GM03348 (cell line): Measurements from ENCODE around the gene FADS1.

ENCODE experiments used
- DNase-seq: peaks from one replicate; pipeline ENCODE4 v3.0.0; 2012; ENCODE audit warnings: low spot score

FADS1 gene

GRCh38 chr11:61826930-61827570 lies 10.2 kb upstream of the FADS1 start:
- no peak for DNase-seq

- DNase-seq, result peak; percentile 37
These were observed 3.4 kb upstream of the FADS1 start for GRCh38 chr11:61820174-61820573.

DNA sequence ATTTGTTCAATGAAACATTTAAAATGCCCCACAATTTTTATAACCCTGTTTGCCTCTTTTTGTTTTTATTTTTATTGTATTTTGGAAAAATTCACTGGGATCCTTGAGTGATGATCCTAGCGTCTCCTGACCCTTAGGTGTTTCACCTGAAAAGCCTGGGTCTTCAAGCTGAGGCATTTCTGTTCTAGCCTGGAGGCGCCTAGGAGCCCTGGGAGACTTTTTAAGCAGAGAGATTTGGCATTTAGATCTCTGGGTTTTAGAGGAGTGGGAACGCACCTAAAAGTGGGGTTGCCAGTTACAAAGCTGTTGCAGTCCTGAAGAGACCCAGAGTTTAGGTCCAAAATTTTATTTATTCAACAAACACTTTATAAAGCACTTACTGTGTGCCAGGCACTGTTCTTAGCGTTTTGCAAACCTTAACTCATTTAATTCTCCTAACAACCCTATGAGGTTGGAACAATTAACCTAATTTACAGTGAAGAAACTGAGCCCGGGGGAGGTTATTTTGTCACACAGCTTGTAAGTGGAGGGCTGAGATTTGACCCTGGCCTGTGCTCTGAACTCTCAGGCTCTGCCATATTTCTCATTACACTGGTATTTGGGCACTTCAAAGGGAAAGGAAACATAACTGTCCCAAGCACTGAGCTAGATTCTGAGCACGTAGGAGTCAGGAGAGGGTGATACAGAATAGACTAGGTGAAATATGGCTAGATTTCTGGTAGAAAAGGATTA lies 834 bp upstream of the FADS1 start:
- no peak for DNase-seq

- DNase-seq, result peak; percentile 83
These were observed 740 bp downstream of the FADS1 start for GRCh38 chr11:61815790-61816735.

GRCh38 chr11:61814958-61815789 lies 1.6 kb downstream of the FADS1 start:
- DNase-seq, result peak; percentile 99

DNA sequence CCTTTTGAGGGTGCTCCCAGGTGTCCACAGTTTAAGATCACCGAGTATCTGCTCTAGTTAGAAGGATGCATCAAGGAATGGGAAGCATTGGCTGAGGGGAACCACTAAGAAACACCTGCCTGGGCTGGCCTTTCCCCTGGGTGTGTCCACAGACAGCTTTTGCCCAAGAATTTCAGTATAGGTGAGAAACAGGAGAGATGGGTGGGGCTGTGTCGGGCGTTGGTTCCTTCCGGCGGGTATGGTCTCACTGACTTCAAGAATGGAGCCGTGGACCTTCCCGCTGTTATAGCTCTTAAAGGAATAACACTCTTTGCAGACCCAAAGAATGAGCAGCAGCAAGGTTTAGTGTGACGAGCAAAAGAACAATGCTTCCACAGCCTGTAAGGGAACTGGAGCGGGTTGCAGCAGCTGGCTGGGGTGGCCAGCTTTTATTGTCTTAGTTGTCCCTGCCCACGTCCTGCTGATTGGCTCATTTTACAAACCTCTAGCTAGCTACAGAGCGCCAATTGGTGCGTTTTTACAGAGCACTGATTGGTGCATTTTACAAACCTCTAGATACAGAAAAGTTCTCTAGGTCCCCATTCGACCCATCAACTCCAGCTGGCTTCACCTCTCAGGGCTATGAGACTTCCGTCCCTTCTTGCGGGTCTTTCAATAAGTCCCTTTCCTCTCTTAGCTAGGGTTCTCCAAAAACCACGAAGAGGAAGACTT lies 2.4 kb downstream of the FADS1 start:
- DNase-seq, result no peak

DNA sequence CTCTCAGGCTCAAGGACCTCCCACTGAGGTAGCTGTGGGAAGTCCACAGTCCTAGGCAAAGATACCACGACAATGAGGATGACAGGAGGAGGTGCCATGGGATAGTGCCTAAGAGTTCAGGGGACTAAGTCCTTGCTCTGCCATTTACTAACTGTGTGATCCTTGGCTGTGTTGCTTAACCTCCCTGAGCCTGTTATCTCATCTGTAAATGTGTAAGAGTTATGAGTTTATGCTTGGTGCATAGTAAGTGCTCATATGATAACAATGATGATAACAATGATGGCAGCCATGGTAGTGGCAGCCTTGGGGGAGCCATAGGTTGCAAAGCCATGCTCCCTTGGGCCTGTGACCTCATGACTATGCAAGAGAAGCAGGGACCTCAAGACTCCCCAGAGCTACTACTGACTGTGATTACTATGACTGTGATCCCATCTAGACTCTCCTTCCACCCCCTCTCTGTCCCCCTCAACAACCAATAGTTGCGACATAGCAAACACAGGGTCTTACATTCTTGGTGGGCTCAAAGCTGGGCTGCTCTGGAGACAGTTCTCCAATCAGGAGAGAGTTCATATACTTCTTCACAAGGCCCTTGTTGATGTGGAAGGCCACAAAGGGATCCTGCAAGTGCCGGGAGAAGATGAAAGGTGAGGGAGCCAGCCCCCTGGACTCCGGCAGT lies 3.9 kb downstream of the FADS1 start:
- no peak for DNase-seq

GRCh38 chr11:61811831-61812230 lies 5.0 kb downstream of the FADS1 start:
- no peak for DNase-seq

GRCh38 chr11:61810671-61811175 lies 6.1 kb downstream of the FADS1 start:
- DNase-seq, result no peak

- DNase-seq, result no peak
These were observed 10.0 kb downstream of the FADS1 start for GRCh38 chr11:61806785-61807184.

GRCh38 chr11:61805146-61805545 lies 11.7 kb downstream of the FADS1 start:
- DNase-seq, result no peak

- no peak for DNase-seq
These were observed 12.7 kb downstream of the FADS1 start for GRCh38 chr11:61803889-61804647.

DNA sequence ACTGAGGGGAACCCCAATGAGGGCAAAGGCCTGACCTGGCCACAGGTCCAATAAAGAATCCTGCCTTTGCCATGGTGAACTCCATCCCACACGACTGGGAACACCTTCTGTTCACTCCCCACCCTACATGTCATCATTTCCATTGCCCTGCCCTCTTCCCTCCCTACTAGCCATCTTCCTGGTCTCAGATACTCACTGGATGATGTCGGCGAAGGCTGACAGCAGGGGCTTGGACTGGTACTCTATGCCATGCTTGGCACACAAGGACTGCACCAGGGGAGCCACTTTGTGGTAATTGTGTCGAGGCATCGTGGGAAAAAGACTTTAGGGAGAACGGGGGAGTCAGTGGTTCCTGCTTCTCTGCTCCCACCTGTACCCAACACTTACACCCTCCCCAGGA lies 14.2 kb downstream of the FADS1 start:
- no peak for DNase-seq

DNA sequence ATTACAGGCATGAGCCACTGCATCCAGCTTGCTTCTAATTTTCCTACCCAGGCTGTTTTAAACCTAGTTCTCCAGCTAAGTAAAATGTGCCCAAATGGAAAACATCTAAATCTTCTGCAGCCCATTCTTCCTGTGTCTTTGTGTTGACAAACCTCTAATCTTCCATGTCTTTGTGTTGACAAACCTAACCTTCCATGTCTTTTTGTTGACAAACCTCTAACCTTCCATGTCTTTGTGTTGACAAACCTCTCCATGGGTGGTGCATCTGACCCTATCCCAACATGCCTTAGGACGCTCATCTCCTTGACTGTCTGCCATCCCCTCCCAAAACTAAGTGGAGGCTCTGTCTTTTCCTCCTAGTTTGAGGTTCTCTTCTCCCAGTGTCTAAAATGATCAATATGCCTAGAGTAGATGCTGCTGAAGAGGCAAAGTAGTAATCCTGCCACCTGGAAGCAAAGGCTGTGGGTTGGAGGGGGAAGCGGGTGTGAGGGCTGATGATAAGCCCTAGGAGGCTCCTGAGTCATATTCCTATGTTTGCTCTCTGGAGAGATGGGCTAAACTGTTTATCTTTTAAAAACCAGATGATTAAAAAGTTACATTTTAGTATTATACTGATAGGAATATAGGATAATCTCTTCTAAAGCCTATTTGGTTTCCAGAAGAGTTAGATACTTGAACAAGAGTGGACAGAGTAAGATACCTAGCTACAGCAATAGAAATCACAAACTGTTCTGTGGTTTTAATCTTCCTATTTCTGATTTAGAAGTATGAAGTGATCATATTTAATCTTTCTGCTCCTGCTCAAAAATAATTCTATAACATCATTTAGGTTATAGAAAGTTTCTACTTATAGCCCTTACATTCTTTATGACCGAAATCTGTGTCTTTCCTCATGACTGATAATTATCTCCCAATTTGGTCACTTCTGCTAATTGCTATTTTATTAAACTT lies 16.2 kb downstream of the FADS1 start:
- no peak for DNase-seq

DNA sequence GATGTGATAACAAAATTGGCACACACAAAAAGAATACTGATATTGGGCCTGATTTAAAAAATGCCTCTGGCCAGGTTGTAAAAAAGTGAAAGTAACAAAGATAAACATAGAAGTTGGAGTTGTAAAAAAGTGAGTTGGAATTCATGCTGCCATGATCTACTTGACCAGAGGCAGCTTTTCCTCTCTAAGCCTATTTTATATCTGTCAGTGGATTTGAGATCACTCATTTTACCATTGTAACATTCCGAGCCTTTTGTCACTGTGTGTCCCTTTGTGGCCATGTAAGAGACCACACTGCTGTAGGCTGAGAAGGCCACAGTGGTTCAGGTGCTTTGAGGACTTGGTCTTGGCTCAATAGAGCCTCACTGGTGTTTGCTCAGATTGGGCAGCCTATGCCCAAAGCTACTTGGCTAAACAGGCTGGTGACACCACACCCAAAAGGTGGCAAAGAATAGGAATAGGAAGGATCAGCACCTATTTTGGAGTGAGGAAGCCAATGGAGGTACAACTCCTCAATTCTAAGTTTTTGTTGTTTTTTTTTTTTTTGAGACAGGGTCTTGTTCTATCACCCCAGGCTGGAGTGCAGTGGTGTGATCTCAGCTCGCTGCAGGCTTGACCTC lies 17.0 kb downstream of the FADS1 start:
- no peak for DNase-seq

- peak; percentile 83 for DNase-seq
These were observed 19.4 kb downstream of the FADS1 start for GRCh38 chr11:61797263-61797944.

DNA sequence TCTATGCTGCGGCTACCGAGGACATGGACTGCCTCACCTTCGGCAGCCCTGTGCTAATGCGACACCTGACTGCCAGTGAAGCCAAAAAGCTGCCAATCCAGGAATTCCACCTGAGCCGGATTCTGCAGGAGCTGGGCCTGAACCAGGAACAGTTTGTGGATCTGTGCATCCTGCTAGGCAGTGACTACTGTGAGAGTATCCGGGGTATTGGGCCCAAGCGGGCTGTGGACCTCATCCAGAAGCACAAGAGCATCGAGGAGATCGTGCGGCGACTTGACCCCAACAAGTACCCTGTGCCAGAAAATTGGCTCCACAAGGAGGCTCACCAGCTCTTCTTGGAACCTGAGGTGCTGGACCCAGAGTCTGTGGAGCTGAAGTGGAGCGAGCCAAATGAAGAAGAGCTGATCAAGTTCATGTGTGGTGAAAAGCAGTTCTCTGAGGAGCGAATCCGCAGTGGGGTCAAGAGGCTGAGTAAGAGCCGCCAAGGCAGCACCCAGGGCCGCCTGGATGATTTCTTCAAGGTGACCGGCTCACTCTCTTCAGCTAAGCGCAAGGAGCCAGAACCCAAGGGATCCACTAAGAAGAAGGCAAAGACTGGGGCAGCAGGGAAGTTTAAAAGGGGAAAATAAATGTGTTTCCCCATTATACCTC lies 20.8 kb downstream of the FADS1 start:
- no peak for DNase-seq
